Stimulated activated CD8-positive, alpha-beta memory T cell treated with anti-CD3 and anti-CD28 coated beads, Interleukin-7, amount 100 ng/mL, for 48 hours (primary cell): ENCODE measurements around the gene ERGIC1.
A peak's percentile ranks its signal among the peaks of the same experiment; 100 is the strongest.

Experiments
- DNase-seq, 2 donors: peaks; one replicate each; pipeline ENCODE4 v3.0.0-alpha.2; 2020; ENCODE audit warnings: low read depth in 1 of 2; ENCODE audit errors: extremely low read depth in 1 of 2

The ERGIC1 gene

GRCh38 chr5:172941067-172941516, 107.0 kb downstream of the ERGIC1 start:
- DNase-seq = no peak

GRCh38 chr5:172942556-172942955, 108.5 kb downstream of the ERGIC1 start:
- DNase-seq = no peak

GRCh38 chr5:172943283-172943841, 109.3 kb downstream of the ERGIC1 start:
- DNase-seq = no peak

- no peak for DNase-seq
Observed at GRCh38 chr5:172943906-172944305, 109.9 kb downstream of the ERGIC1 start.

GRCh38 chr5:172944741-172945140, 110.7 kb downstream of the ERGIC1 start:
- DNase-seq = no peak

- no peak for DNase-seq
Observed at GRCh38 chr5:172945151-172945550, 111.1 kb downstream of the ERGIC1 start.

GRCh38 chr5:172946146-172946545, 112.1 kb downstream of the ERGIC1 start:
- DNase-seq = no peak

GRCh38 chr5:172949426-172949825, 115.4 kb downstream of the ERGIC1 start:
- no peak for DNase-seq

GRCh38 chr5:172950176-172950965, 116.3 kb downstream of the ERGIC1 start:
- no peak for DNase-seq

GRCh38 chr5:172951371-172952033, 117.5 kb downstream of the ERGIC1 start:
- DNase-seq = no peak

- no peak for DNase-seq
Observed at GRCh38 chr5:172952034-172952511, 118.0 kb downstream of the ERGIC1 start.

GRCh38 chr5:172953776-172954675, 120.0 kb downstream of the ERGIC1 start:
- no peak for DNase-seq

GRCh38 chr5:172954751-172955159, 120.7 kb downstream of the ERGIC1 start:
- DNase-seq = no peak

- no peak for DNase-seq
Observed at GRCh38 chr5:172956228-172956627, 122.2 kb downstream of the ERGIC1 start.

GRCh38 chr5:172956936-172957335, 122.9 kb downstream of the ERGIC1 start:
- DNase-seq = no peak

- DNase-seq = no peak
Observed at GRCh38 chr5:172957458-172957857, 123.4 kb downstream of the ERGIC1 start.

GRCh38 chr5:172958331-172959046, 124.4 kb downstream of the ERGIC1 start:
- DNase-seq = peak; percentile 39 to 40

- no peak for DNase-seq
Observed at GRCh38 chr5:172959824-172960799, 126.1 kb downstream of the ERGIC1 start.

- no peak for DNase-seq
Observed at GRCh38 chr5:172969921-172970320, 135.9 kb downstream of the ERGIC1 start.
